ENCODE data around the gene IARS2.
A peak's percentile ranks its signal among the peaks of the same experiment; 100 is the strongest.
"Not testable (repeated sequence)": the region's sequence is repeated elsewhere in the genome, so short reads cannot be mapped to it uniquely, and the experiment has no call there.

The IARS2 gene

DNA sequence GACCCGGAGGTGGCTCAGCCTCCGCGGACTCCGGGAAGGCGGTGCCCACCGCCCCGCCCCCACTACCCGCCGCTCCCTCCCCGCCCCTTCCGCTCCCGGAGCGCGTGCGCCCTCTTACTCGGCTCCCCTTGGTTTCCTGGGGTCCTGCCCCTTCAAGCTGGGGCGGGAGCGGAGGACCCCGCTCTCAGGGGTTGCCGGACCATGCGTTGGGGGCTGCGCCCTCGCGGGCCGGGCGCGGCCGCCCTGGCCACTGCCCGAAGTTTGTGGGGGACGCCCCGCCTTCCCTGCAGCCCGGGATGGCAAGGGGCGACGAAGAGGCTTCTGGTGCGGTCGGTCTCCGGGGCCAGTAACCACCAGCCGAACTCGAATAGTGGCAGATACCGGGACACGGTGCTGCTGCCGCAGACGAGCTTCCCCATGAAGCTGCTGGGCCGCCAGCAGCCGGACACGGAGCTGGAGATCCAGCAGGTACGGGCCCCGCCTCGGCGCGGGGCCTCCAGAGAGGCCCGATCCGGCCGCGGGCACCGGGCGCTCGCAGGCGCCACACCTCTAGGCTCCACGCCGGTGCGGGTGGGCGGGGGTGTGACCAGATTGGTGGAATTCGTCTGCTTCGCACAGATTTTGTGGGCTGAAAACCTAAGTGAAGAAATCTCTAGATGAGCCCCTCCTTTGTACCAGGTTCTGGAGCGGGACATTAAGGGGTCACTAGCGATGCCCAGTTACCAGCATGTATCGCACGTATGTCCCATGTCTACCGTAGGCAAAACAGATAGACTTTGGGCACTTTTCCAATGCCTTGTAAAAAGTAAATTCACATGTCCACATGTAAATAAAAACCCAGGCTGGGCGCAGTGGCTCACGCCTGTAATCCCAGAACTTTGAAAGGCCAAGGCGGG, at the start of gene IARS2:
IARS2 (plus strand) TSS at position 117 of the 896 bp plus-strand sequence; CDS start at position 202, 85 bp downstream.
- DNase-seq = peak; percentile 60

DNA sequence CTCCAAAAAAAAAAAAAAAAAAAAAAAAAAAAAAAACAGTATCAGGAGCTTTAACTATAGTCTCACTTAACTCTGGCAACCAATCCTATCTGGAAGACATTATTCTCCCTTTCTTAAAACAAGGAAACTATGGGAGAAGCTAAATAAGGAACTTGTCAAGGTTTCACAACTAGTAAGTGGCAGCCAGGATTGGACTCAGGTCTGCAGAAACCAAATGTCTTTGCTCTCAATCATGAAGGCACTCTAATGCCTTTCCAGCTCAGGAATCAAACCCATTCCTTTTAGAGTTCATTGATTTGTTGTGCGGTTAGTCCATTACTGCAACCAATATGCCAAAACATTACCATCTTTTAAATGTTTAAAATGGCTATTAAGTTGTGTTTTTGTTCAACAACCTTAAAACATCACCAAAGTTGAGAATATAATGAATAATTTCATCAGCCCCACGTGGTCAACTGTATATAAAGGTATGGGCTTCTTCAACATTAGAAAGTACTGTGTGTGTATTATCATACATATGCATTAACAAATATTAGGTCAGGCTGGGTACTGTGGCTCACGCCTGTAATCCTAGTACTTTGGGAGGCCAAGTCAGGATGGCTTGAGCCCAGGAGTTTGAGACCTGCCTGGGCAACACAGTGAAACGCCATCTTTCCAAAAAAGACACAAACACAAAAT, 49.1 kb upstream of the IARS2 start:
- DNase-seq = no peak

DNA sequence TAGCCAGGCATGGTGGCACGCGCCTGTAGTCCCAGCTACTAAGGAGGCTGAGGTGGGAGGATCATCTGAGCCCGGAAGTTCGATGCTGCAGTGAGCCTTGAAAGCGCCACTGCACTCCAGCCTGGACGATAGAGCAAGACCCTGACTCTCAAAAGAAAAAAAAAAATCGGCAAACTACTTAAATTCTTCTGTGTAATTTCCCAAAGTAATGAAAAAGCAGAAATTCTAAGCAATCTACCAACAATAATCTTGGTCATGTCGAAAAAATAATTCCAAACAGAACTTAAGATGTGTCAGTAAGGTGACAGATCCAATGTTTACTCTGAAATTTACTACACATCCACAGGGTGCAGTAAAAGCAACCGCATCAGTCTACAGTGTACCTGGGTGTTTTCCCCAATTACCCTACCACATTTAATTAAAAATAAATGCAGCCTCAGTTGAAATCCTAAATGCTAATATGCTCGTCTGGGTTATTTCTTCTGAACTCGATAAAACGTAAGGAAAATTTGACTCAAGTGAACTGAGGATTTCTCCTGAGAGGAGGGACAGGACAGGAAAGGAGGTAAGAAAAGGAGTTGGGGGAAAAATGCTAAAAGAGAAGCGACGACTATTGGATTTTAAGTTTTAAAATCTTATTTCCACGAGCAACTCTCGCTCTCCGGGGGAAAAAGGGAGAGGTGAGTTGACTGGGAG, 48.4 kb upstream of the IARS2 start:
- DNase-seq = no peak

DNA sequence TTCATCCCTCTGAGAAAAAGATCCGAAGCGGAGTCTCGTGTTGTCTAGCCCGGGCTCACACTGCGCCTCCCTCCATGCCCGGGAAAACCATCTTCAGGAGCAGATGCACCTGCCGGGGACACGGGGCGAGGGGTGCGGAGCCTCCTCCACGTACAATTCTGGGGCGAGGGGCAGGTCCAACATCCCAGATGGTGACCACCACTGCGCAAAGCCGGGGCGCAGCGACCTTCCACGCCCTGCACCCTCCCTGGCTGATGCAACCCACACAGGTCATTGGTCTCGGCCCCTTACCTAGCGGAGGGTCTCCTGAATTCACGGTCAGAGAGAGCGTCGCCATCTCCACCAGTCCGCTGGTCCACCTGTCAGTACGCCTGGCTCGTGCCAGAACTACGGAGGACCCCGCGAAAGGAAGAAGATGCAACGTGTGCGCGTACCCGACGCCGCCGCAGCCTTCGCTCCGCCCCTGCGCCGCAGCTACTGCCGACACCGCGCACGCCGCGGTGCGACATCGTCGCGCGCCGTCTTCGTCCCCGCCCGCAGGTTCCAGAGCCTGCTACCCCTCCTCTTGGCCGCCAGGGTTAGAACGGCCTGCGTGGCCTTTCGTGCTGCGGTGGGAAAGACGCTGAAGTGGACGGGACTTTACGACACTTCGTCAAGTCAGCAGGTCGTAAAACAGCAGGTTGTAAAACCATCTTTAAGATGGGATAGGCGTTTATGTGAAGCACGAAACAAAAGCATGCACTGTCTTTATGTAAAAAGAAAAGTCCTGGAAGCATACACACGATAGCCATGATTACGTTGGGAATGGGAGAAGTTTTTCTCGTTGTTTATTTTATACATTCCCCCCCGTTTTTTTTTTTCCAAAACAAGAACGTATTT, 47.6 kb upstream of the IARS2 start, which contains the start of gene EPRS1:
EPRS1 (minus strand) TSS at position 454 of the 879 bp plus-strand sequence; CDS start at position 337, 117 bp downstream.
- DNase-seq = peak; percentile 86

DNA sequence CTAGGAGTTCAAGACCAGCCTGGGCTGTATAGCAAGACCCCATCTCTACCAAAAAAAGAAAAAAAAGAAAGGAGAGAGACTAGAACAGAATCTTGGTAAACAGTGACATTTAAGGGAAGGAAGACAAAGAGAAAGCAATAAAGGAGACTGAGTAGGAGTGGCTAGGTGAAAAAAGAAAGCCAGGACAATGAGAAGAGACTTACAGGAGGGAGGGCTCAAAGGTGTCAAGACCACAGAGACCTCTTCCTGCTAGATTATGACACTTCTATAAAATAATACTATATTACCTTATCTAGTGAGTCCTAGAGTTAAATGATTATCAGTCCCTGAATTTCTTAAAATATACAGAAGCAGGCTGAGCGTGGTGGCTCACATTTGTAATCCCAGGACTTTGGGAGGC, 37.6 kb upstream of the IARS2 start:
- no peak for DNase-seq

DNA sequence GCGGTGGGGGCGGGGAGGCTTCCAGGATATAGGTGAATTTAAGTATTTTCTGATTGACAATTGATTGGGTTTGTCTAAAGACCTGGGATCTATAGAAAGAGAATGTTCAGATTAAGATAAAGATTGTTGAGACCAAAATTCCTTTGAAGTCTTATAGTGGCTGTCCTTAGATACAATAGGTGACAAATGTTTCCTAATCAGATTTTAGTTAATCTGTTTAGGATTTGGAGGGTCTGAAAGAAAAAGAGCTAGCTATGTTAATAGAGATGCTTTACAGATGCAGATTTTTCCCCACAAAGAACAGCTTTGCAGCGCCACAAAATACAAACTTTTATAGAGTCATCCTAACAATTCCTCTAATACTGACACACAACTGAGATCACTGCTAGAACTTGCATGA, 33.1 kb upstream of the IARS2 start:
- no peak for DNase-seq

DNA sequence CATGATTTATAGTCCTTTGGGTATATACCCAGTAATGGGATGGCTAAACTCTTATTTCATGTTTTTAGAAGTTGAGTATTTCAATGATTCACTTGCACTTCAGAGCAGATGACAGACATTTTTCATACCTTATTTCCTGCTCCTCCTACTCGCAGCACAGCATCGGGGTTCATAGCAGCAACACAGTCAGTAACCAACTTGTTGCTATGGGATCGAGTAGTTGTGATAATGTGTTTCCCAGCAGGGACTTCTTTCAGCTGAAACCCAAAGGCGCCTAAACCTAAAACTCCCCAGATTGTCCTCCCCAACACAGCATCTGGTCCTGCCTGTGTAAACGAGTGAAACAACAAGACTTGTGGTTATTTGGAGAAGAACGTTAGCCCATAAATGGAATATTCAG, 31.3 kb upstream of the IARS2 start:
- DNase-seq = no peak

DNA sequence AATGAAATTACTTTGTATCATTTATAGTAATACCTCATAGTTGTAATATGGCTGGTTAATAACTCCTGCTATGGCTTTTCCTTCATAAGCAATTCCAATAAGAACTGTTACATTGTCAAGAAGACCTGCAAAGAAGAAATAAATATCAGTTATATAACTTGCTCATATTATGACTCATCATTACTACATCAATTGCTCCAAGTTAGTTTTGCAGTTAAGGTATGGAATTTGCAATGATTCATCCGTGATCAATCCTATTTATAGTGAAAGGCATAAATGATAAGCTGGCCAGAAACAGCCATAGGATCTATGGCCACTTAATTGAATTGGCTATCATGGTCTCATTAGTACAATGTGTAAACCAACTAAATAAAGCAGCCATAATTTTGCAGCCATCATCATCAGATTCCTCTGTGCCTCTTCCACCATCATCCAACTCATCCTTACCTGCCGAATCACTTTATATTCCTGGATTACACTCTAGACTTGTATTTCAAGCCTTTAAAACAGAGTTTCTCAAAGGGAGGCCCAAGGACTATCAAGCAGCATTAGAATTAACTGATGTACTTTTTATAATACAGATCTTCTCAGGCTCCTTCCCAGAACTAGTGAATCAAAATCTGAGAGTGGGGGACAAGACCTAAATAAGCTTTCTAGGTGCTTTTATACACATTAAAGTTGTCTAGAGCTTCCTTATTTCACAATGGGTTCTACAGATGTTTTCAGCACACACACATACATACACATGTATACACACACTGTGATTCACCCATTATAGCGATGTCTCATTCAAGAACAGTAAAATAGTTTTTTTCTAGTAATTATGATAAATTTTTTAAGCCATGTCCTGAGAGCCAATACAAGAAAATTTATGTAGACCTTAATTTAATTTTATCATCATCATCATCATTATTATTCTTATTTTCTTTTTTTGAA, 26.4 kb upstream of the IARS2 start:
- DNase-seq = no peak

DNA sequence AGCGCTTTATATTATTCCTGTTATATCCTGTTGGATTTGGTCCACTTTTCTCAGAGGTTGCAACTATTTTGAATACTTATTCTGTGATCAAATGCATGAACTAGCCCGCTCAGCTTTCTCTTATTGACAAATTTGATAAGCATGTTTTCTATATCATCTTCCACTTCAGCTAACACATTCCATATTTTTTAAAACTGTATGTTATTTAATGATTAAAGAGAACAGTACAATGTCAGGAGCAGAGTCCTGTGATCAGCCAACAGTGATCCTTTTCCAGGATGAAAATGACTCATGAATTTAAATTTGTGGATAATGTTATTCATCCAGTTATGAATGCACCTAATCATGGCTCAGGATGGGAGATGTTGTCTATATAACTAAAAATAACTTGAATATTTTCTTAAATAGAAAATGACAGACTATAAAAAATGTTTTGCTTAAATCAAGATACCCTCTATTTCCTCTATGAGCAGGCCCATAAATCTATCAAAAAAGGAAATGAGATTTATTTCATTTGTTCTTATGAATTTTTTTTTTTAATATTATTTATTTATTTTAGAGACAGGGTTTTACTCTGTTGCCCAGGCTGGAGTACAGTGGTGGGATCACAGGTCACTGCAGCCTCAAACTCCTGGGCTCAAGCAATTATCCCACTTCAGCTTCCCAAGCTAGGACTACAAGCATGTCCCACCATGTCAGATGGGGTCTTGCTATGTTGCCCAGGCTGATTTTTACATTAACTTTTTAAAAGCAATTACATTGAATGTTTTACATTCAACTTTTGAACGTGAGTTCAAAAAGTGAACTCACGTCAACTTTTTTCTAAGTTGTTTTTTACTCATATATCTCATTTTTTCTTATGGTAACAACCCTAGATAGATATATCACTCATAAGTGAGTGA, 16.8 kb upstream of the IARS2 start:
- no peak for DNase-seq

DNA sequence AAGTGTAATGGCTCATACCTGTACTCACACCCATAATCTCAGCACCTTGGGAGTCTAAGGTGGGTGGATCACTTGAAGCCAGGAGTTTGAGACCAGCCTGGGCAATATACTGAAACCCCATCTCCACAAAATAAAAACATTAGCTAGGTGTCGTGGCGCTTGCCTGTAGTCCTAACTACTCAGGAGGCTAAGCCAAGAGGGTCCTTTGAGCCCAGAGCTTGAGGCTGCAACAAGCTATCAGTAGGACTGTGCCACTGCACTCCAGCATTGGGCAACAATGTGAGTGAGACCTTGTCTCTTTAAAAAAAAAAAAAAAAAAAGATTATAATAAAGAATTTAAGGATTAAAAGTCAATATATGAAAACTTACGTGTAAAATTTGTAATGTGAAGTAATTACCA, 16.0 kb upstream of the IARS2 start:
- no peak for DNase-seq

DNA sequence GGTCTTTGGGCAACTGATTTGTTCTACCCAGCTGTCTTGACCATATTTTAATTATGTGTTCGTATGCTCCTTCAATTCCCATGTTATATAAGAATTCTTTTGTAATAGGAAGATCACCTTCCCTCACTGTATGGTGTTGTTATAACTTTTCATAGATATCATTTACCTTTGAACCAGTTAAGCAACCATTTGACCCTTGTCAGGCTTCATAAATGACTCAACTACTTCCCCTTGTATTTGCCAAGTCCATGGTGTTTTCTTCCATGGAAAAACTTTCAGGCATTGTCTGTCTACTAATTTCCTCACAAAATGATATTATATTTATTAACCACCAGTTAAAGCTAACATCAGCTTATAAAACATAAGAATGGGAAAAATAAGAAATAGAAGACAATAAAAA, 9.5 kb upstream of the IARS2 start:
- no peak for DNase-seq

DNA sequence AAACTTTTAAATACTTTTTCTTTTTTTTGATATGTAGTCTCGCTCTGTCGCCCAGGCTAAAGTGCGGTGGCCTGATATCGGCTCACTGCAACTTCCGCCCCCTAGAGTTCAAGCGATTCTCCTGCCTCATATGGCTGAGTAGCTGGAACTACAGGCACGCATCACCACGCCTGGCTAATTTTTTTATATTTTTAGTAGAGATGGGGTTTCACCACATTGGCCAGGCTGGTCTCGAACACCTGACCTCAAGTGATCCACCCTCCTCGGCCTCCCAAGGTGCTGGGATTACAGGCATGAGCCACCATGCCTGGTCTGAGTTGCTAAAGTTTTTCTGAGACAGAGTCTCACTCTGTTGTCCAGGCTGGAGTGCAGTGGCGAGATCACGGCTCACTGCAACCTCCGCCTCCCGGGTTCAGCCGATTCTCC, 7.7 kb upstream of the IARS2 start:
- not testable (repeated sequence) for DNase-seq

DNA sequence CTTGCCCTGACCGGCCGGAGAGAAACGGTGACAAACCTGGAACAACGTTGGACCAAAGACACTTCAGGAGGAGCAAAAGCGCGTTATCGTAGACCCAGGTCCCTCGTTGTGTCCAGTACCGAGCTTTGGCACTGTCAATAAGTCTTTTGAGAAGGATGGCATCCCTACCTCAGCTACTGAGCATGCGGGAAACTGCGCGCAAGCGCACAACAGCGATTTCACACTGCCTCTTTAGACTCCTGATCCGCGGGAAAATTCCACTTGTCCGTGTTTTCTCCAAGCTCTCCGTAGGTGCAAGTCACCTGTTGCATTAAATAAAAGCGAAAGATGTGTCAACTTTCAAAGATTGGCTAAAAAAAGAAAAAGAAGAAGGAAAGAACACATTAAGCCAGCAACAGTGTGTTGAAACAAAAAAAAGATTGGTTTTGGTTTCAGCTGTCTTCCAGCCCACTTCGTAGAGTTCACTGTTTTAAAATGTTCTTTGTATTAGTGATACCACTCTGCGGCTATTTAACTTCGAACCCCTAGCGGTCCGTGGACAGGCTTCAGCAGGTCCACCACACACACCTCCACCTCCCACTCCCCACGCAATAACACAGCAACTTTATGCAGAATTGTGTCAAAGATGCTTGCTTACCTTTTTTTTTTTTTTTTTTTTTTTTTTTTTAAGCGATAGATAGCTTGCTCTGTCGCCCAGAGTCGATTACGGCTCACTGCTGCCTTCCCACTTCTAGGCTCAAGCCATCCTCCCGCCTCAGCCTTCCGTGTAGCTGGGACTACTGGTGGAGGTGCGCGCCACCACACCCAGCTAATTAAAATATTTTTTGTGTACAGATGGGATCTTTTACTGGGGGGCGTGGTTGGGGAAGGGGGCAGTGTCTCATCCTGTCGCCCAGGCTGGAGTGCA, 4.0 kb upstream of the IARS2 start, which contains the start of gene BPNT1:
BPNT1 (minus strand) TSS at position 139 of the 907 bp plus-strand sequence. CDS start 9,942 bp downstream, outside the sequence.
- peak; percentile 63 for DNase-seq

DNA sequence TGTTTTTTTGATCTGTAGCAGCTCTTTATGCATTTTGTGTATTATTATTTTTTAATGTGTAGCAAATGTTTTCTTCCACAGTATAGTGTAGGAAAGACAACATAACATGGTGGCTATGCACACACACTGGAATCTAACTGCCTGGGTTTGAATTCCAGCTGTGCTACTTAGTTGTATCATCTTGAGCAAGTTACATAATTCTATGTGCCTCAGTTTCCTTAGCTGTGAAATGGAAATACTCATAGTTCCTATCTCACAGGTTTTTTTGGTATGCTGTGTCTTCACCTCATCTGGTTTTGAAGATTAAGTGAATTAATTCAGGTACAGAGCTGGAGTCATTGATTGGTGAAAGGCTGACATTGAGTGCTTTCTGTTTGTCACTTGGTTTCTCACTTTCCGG, 1.2 kb upstream of the IARS2 start:
- no peak for DNase-seq

DNA sequence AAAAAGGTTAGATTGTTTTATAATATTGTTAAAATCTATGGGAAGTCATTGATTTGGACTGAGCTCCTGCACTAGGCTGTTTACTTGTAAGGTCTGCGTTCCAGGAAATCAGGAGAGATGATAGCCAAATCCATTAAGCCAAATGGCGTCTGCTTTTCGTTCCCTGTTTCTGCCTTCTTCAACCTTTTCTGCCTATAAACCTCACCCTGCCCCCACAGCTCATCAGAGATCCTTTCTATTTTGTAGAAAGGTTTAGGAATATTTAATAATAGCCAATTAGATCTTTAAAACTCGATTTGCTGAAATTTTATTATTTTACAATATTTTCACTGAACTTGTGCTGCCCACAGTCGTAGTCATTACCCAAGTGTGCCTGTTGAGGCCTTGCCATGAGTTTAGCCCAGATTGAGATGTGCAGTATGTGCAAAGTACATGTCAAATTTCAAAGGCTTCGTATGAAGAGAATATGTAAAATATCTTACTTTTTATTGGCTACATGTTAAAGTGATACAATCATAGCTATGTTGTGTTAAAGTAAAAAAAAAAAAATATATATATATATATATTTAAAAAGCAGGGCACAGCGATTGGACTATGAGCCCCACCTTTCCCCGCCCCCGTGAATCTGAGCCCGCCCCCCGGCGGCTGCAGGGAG, 444 bp upstream of the IARS2 start:
- DNase-seq = no peak

DNA sequence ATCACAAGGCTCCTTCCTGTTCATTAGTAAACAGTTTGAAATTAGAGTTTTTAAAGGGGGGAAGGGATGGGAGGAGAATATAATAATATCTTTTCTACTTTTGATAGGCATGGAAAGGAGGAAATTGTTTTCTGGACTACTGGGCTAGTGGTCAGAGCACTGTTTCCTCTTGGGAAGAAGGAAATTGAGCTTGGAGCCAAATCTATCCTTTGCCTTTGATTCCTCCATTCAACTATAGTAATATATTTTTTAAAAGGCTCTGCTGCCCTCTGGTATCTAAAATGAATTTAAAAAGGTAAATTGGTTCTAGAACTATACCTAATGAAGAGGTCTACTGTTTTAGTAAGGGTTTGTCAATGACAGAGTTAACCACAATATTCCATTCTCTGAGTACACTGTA, 5.9 kb downstream of the IARS2 start:
- DNase-seq = no peak

DNA sequence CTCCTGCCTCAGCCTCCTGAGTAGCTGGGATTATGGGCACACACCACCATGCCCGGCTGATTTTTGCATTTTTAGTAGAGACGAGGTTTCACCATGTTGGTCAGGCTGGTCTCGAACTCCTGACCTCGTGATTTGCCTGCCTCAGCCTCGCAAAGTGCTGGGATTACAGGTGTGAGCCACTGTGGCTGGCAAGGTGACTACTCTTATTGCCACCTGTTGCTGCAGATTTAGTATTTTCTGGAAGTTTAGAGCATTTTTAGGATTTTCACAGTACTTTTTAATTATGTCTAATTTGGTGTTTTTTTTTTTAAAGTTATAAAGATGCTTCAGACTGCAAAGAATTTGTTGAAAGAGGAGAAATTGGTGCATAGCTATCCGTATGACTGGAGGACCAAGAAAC, 16.5 kb downstream of the IARS2 start:
- not testable (repeated sequence) for DNase-seq

DNA sequence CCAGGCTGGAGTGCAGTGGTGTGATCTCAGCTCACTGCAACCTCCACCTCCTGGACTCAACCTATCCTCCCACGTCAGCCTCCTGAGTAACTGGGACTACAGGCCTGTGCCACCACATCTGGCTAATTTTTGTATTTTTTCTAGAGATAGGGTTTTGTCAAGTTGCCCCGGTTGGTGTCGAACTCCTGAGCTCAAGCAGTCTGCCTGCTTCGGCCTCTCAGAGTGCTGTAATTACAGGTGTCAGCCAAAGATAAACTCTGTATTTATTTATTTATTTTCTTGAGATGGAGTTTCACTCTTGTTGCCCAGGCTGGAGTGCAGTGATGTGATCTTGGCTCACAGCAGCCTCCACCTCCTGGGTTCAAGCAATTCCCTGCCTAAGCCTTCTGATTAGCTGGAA, 18.7 kb downstream of the IARS2 start:
- DNase-seq = not testable (repeated sequence)

All from NCI-H226 (cell line).